ENCODE measurements around the gene TTC3.

Gene TTC3

DNA sequence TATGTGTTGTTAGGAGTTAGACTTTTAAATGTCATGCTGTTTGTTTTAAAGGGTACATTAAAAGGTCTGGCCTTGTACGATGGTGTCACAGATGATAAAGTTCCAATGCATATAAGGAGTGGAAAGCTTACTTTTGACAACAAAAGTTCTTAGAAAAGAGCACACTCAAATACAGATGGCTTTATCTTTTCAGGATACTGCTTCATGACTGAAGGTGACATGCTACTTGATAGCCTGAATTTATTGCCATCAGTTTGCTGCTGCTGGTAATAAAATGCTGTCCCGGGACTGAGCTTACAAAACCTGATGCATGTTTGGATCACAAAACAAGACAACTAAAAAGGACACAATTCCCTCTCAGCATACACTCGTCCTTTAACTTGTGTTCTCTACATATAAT, 84.9 kb downstream of the TTC3 start:
- DNase-seq (ENCODE audit: insufficient read length, low spot score) (no peak), FAIRE-seq (no peak)
- TF ChIP-seq TAF1 (IDR thresholded peaks at IDR 0.05; ENCODE audit: low read depth, low read length) = no peak
- TF ChIP-seq SPI1 (IDR thresholded peaks at IDR 0.05; ENCODE audit: low read depth, low read length) = no peak
- TF ChIP-seq POU2F2 (IDR thresholded peaks at IDR 0.05; ENCODE audit: low read depth, low read length) = no peak
- TF ChIP-seq POLR2A (IDR thresholded peaks at IDR 0.05; ENCODE audit: low read depth, low read length) = no peak
- TF ChIP-seq PAX5 (IDR thresholded peaks at IDR 0.05; ENCODE audit: insufficient read depth, low read length, severe bottlenecking) = no peak
- TF ChIP-seq POLR2AphosphoS5 (IDR thresholded peaks at IDR 0.05; ENCODE audit: low read depth, low read length) = no peak

- FAIRE-seq (peak; percentile 71), DNase-seq (ENCODE audit: insufficient read length, low spot score) (peak; percentile 7)
- TF ChIP-seq POLR2A (IDR thresholded peaks at IDR 0.05; ENCODE audit: low read depth, low read length) (no peak), POLR2AphosphoS5 (IDR thresholded peaks at IDR 0.05; ENCODE audit: low read depth, low read length) (no peak), TAF1 (IDR thresholded peaks at IDR 0.05; ENCODE audit: low read depth, low read length) (peak; percentile 39; the same call in 1 of the 2 replicates), SPI1 (IDR thresholded peaks at IDR 0.05; ENCODE audit: low read depth, low read length) (peak; percentile 29), PAX5 (IDR thresholded peaks at IDR 0.05; ENCODE audit: insufficient read depth, low read length, severe bottlenecking) (no peak), POU2F2 (IDR thresholded peaks at IDR 0.05; ENCODE audit: low read depth, low read length) (0 out of 2 replicates have a peak, but pooled peaks have one; percentile 17)
These were observed 86.2 kb downstream of the TTC3 start for GRCh38 chr21:37159053-37159776.

- TF ChIP-seq SPI1 (IDR thresholded peaks at IDR 0.05; ENCODE audit: low read depth, low read length) (no peak), TAF1 (IDR thresholded peaks at IDR 0.05; ENCODE audit: low read depth, low read length) (no peak), POLR2AphosphoS5 (IDR thresholded peaks at IDR 0.05; ENCODE audit: low read depth, low read length) (no peak), POLR2A (IDR thresholded peaks at IDR 0.05; ENCODE audit: low read depth, low read length) (no peak), POU2F2 (IDR thresholded peaks at IDR 0.05; ENCODE audit: low read depth, low read length) (no peak), PAX5 (IDR thresholded peaks at IDR 0.05; ENCODE audit: insufficient read depth, low read length, severe bottlenecking) (no peak)
- no peak for DNase-seq (ENCODE audit: insufficient read length, low spot score)
- no peak for FAIRE-seq
These were observed 86.9 kb downstream of the TTC3 start for GRCh38 chr21:37159949-37160348.

DNA sequence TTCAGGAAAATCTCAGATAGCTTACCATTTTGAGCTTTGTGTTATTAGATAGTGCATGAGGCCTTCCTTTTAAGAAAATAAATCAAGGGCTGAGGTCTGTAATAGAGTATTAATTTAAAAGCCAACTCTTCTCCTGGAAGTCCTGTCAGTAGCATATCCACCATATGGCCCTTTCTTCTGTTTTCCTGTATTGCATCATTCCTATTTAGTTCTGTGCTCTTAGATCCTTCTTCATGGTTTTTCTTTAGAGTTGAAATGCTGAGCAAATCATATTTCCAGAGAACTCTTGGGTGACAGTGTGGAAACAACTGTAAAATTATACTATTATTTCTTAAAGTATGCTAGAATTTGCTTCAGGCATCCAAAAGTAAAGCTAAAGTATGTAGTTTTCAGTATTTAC, 91.7 kb downstream of the TTC3 start:
- TF ChIP-seq POLR2AphosphoS5 (IDR thresholded peaks at IDR 0.05; ENCODE audit: low read depth, low read length) (no peak), TAF1 (IDR thresholded peaks at IDR 0.05; ENCODE audit: low read depth, low read length) (no peak), POU2F2 (IDR thresholded peaks at IDR 0.05; ENCODE audit: low read depth, low read length) (no peak), SPI1 (IDR thresholded peaks at IDR 0.05; ENCODE audit: low read depth, low read length) (no peak), POLR2A (IDR thresholded peaks at IDR 0.05; ENCODE audit: low read depth, low read length) (no peak), PAX5 (IDR thresholded peaks at IDR 0.05; ENCODE audit: insufficient read depth, low read length, severe bottlenecking) (no peak)
- FAIRE-seq = no peak
- DNase-seq (ENCODE audit: insufficient read length, low spot score) = no peak

GRCh38 chr21:37165586-37165985, 92.5 kb downstream of the TTC3 start:
- no peak for TF ChIP-seq POLR2A (IDR thresholded peaks at IDR 0.05; ENCODE audit: low read depth, low read length)
- TF ChIP-seq POU2F2 (IDR thresholded peaks at IDR 0.05; ENCODE audit: low read depth, low read length) = no peak
- no peak for TF ChIP-seq POLR2AphosphoS5 (IDR thresholded peaks at IDR 0.05; ENCODE audit: low read depth, low read length)
- FAIRE-seq (no peak), DNase-seq (ENCODE audit: insufficient read length, low spot score) (no peak)

DNA sequence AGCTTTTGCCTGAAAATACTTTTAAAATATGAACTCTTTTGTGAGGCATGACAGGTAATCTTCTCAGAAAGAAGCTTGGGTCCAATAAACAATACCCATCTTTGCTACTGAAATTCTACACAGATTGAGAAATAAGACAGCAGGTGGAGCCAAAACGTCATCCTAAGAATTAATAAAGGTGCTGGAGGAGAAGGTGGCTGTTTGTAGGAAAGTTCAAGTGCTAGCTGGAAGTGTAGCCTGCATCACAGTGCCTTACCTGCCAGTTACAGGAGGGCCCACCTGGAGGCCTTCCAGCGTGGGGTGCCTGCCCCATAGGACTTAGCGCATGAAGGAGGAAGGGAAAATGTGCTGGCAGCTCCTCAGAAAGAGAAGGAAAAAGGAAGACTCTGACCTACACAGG, 93.7 kb downstream of the TTC3 start:
- DNase-seq (ENCODE audit: insufficient read length, low spot score) = no peak
- peak; percentile 77 for FAIRE-seq
- TF ChIP-seq TAF1 (IDR thresholded peaks at IDR 0.05; ENCODE audit: low read depth, low read length) (no peak), POLR2AphosphoS5 (IDR thresholded peaks at IDR 0.05; ENCODE audit: low read depth, low read length) (no peak), SPI1 (IDR thresholded peaks at IDR 0.05; ENCODE audit: low read depth, low read length) (no peak), POLR2A (IDR thresholded peaks at IDR 0.05; ENCODE audit: low read depth, low read length) (no peak), PAX5 (IDR thresholded peaks at IDR 0.05; ENCODE audit: insufficient read depth, low read length, severe bottlenecking) (no peak), POU2F2 (IDR thresholded peaks at IDR 0.05; ENCODE audit: low read depth, low read length) (no peak)

- FAIRE-seq = no peak
- TF ChIP-seq POU2F2 (IDR thresholded peaks at IDR 0.05; ENCODE audit: low read depth, low read length) = no peak
- TF ChIP-seq SPI1 (IDR thresholded peaks at IDR 0.05; ENCODE audit: low read depth, low read length) = no peak
- TF ChIP-seq POLR2AphosphoS5 (IDR thresholded peaks at IDR 0.05; ENCODE audit: low read depth, low read length) = no peak
- no peak for TF ChIP-seq PAX5 (IDR thresholded peaks at IDR 0.05; ENCODE audit: insufficient read depth, low read length, severe bottlenecking)
- TF ChIP-seq TAF1 (IDR thresholded peaks at IDR 0.05; ENCODE audit: low read depth, low read length) = no peak
- no peak for TF ChIP-seq POLR2A (IDR thresholded peaks at IDR 0.05; ENCODE audit: low read depth, low read length)
- DNase-seq (ENCODE audit: insufficient read length, low spot score) = no peak
These were observed 95.6 kb downstream of the TTC3 start for GRCh38 chr21:37168666-37169065.

DNA sequence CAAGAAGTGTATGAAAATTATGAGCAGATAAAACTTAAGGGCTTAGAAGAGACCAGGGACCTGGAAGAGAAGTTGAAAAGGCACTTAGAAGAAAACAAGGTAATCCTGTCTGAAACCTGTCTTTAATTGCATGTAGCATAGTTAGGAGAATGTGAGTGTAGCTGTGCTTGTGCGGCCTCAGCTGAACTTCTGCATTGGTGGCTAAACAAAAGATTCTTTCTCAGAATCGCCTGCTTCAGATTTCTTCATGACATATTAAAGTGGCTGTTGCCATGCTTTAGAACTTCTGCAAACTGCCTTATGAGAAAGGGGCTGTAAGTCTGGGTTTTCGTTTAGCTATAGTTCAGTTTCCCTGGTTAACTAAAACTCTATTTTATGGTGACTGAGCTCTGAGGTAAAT, 99.6 kb downstream of the TTC3 start:
- TF ChIP-seq POLR2AphosphoS5 (IDR thresholded peaks at IDR 0.05; ENCODE audit: low read depth, low read length) (no peak), POU2F2 (IDR thresholded peaks at IDR 0.05; ENCODE audit: low read depth, low read length) (no peak), SPI1 (IDR thresholded peaks at IDR 0.05; ENCODE audit: low read depth, low read length) (no peak), POLR2A (IDR thresholded peaks at IDR 0.05; ENCODE audit: low read depth, low read length) (no peak), TAF1 (IDR thresholded peaks at IDR 0.05; ENCODE audit: low read depth, low read length) (no peak), PAX5 (IDR thresholded peaks at IDR 0.05; ENCODE audit: insufficient read depth, low read length, severe bottlenecking) (no peak)
- no peak for FAIRE-seq
- no peak for DNase-seq (ENCODE audit: insufficient read length, low spot score)

DNA sequence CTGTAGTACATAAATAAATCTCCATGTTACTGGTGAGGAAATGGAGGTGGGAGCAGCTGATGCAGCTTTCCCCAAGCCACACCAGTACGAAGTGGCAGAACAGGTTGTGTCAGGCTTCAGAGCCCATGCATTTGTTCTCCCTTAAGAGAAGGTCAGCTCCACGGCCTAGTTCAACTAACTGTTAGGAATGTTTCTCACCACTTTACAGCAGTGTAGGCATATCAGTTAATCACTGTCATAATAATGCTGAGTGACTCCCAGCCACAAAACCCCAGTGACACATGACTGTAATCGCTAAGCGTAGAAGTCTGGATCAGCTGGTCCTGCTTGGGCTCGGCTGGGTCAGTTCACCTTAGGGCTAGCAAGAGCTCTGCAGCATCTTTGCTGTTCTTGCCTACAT, 103.7 kb downstream of the TTC3 start:
- no peak for DNase-seq (ENCODE audit: insufficient read length, low spot score)
- FAIRE-seq = no peak
- TF ChIP-seq POLR2AphosphoS5 (IDR thresholded peaks at IDR 0.05; ENCODE audit: low read depth, low read length) (no peak), PAX5 (IDR thresholded peaks at IDR 0.05; ENCODE audit: insufficient read depth, low read length, severe bottlenecking) (no peak), TAF1 (IDR thresholded peaks at IDR 0.05; ENCODE audit: low read depth, low read length) (no peak), SPI1 (IDR thresholded peaks at IDR 0.05; ENCODE audit: low read depth, low read length) (no peak), POU2F2 (IDR thresholded peaks at IDR 0.05; ENCODE audit: low read depth, low read length) (no peak), POLR2A (IDR thresholded peaks at IDR 0.05; ENCODE audit: low read depth, low read length) (no peak)

Data from GM12891 (cell line).